Gastroesophageal sphincter (tissue), 3 donors: ENCODE data around the gene MIER2.

Experiments
- EP300 ChIP-seq: sonication (generic); formaldehyde crosslinking; IDR thresholded peaks from one replicate; pipeline ENCODE4 v1.6.1; 2017; ENCODE audit warnings: antibody characterized with exemption, mild to moderate bottlenecking
- POLR2A ChIP-seq, 2 donors: fragments of 450-650 bp; IDR thresholded peaks; one replicate each; pipeline ENCODE4 v1.6.1; 2017; ENCODE audit warnings: antibody characterized with exemption in 2 of 2, mild to moderate bottlenecking in 2 of 2, moderate library complexity in 1 of 2
- TF ChIP-seq, protein P1 (sequence below), 4 experiments: fragments of 200-600 bp in 2 of 4; fragments of 450-650 bp in 2 of 4; sonication (generic) in 1 of 4; IDR thresholded peaks; one replicate each; pipeline ENCODE4 v1.5.1; 2017 to 2019; ENCODE audit warnings: antibody characterized with exemption in 4 of 4, mild to moderate bottlenecking in 2 of 4, moderate library complexity in 2 of 4

DNA sequence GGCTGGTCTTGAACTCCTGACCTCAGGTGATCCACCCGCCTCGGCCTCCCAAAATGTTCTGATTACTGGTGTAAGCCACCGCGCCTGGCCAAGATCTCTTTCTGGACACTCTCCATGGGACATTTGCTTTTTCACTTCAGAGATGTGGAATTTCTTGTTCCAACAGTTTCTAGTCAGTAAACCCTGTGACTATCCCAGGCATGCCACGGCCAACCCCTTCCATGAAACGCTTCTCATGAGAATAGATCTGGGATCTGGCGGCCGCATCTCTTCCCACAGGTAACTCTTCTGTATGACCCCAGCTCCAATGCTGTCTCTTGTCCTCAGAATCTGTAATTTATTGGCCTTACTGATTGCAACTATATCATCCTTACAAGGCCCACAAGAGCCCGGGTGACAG lies 69.6 kb downstream of the MIER2 start:
- TF ChIP-seq POLR2A (IDR thresholded peaks at IDR 0.05) (no peak), EP300 (no peak)
- TF ChIP-seq, protein P1, sequence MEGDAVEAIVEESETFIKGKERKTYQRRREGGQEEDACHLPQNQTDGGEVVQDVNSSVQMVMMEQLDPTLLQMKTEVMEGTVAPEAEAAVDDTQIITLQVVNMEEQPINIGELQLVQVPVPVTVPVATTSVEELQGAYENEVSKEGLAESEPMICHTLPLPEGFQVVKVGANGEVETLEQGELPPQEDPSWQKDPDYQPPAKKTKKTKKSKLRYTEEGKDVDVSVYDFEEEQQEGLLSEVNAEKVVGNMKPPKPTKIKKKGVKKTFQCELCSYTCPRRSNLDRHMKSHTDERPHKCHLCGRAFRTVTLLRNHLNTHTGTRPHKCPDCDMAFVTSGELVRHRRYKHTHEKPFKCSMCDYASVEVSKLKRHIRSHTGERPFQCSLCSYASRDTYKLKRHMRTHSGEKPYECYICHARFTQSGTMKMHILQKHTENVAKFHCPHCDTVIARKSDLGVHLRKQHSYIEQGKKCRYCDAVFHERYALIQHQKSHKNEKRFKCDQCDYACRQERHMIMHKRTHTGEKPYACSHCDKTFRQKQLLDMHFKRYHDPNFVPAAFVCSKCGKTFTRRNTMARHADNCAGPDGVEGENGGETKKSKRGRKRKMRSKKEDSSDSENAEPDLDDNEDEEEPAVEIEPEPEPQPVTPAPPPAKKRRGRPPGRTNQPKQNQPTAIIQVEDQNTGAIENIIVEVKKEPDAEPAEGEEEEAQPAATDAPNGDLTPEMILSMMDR (IDR thresholded peaks at IDR 0.05), result no peak
